Measurements from ENCODE around the gene FOXL2. TPM values are rescaled to one million over a fixed set of nuclear protein-coding genes. Genes with fewer than 3 reads are reported as not detected.

The FOXL2 gene
- polyA plus RNA-seq, 2 of the 4 experiments (the other 2 are of a cell fraction) = 1.2 to 3.1 TPM

DNA sequence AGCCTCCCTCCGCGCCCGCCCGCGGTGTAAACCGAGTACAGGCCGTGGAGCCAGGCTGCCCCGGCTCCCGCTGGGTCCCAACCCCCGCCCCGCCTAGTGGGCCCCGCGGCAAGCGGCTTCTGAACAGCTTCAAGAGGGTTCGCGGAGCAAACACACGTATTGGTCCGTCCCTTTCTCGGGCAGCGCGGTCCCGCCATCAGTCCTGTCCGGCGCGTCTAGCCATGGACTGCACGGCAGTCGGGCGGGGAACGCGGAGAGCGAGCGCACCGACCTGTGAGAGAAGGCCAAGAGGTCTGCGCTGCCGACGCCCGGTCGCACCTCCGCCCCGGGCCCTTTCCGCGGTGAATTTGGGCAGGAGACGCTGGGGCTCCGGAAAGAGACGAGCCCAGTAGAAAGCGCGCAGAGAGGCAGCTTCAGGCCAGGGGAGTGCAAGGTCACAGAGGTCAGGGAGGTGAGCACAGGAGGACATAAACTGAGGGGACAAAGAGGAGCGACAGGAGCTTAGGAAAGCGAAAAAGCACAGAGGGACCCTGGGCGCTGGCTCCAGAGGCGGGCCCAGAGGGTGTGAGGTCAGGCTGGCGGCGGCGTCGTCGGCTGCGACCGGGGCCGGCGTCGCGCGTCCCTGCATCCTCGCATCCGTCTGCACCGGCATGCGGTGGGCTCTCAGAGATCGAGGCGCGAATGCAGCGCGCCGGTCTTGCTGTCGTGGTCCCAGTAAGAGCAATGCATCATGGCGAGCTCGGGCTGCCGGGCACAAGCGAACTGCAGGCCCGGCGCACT lies 1.8 kb downstream of the FOXL2 start:
- CTCF ChIA-PET = interaction anchor here (0.7 to 2.1 kb wide), 6 partner anchors 9 to 384 kb away, joined by 3 to 15 read pairs (median 3); no protein-coding TSS in a partner anchor

DNA sequence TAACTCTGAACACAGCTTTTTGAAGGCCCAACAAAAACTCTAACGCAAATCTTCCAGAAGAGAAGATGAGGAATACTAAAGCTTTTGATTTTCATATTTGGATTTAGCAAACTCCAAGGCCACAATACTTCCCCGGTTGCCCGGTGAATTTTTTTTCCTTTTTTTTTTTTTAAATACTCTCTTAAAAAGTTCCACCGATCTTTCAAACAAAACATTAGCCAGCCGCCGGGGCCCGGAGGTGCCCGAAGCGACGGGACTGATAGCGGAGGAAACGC lies 2.3 kb downstream of the FOXL2 start:
- TF ChIP-seq FOXS1 (CRISPR knock-in tag; IDR thresholded peaks at IDR 0.05) (no peak), SMC3 (IDR thresholded peaks at IDR 0.05) (no peak), RAD21 (conservative IDR thresholded peaks at IDR 0.05 in 1 of 2, IDR thresholded peaks at IDR 0.05 in 1 of 2) (no peak), POLR2AphosphoS2 (conservative IDR thresholded peaks at IDR 0.05; ENCODE audit: low read length) (no peak), POLR2A (IDR thresholded peaks at IDR 0.05; ENCODE audit: low read length) (no peak), CHD4 (IDR thresholded peaks at IDR 0.05; ENCODE audit: borderline replicate concordance) (no peak)
- TF ChIP-seq, protein P1, sequence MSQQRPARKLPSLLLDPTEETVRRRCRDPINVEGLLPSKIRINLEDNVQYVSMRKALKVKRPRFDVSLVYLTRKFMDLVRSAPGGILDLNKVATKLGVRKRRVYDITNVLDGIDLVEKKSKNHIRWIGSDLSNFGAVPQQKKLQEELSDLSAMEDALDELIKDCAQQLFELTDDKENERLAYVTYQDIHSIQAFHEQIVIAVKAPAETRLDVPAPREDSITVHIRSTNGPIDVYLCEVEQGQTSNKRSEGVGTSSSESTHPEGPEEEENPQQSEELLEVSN (IDR thresholded peaks at IDR 0.05; ENCODE audit: borderline replicate concordance, low read depth) = no peak
- TF ChIP-seq, protein P2, sequence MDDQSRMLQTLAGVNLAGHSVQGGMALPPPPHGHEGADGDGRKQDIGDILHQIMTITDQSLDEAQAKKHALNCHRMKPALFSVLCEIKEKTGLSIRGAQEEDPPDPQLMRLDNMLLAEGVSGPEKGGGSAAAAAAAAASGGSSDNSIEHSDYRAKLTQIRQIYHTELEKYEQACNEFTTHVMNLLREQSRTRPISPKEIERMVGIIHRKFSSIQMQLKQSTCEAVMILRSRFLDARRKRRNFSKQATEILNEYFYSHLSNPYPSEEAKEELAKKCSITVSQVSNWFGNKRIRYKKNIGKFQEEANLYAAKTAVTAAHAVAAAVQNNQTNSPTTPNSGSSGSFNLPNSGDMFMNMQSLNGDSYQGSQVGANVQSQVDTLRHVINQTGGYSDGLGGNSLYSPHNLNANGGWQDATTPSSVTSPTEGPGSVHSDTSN (IDR thresholded peaks at IDR 0.05) = no peak
- H3K4me3 ChIP-seq = no peak overlapping the region
- POLR2A ChIA-PET = no interaction called here
- H3K9me3 ChIP-seq = no peaks in the 10 kb centered on the region
- CTCF ChIA-PET = interaction anchor here (0.6 to 2.1 kb wide), 7 partner anchors 8 to 525 kb away, joined by 3 to 15 read pairs (median 3); no protein-coding TSS in a partner anchor
- 93% methylated on average over 12 of the region's 12 CpGs for WGBS (ENCODE audit: missing lambda C conversion rate)
- DNase-seq (ENCODE audit: low read depth in 1 of 2, low spot score in 1 of 2) (no peak), ATAC-seq (no peak), FAIRE-seq (no peak)
- H3K27ac ChIP-seq = no peak overlapping the region
- peaks cover 3% of the 10 kb centered on the region; the same call in 1 of the 3 replicates for H3K4me1 ChIP-seq
- H3K4me2 ChIP-seq = no peak overlapping the region

More for the DNA sequence above, 1.8 kb downstream of the FOXL2 start:
- 96% methylated on average over 60 of the region's 80 CpGs for WGBS (ENCODE audit: missing lambda C conversion rate)
- peak overlapping the region; percentile 63; the same call in 2 of the 3 replicates for H3K4me3 ChIP-seq
- FAIRE-seq = no peak
- peak overlapping the region; percentile 85 for H3K4me2 ChIP-seq
- TF ChIP-seq CEBPB (IDR thresholded peaks at IDR 0.05) (no peak), PHF8 (IDR thresholded peaks at IDR 0.05; ENCODE audit: borderline replicate concordance, low read depth) (no peak), FOXS1 (CRISPR knock-in tag; IDR thresholded peaks at IDR 0.05) (no peak), CBX8 (IDR thresholded peaks at IDR 0.05) (no peak), TP53 (CRISPR knock-in tag; IDR thresholded peaks at IDR 0.05) (no peak), NPAS2 (CRISPR knock-in tag; IDR thresholded peaks at IDR 0.05; ENCODE audit: borderline replicate concordance) (no peak), RCOR1 (IDR thresholded peaks at IDR 0.05; ENCODE audit: low read depth, low read length) (no peak), MAZ (IDR thresholded peaks at IDR 0.05; ENCODE audit: borderline replicate concordance, low read depth, low read length) (no peak), NFE2L2 (conservative IDR thresholded peaks at IDR 0.05; ENCODE audit: low read length) (no peak), CBX2 (IDR thresholded peaks at IDR 0.05; ENCODE audit: borderline replicate concordance, low read depth) (no peak), ESRRA (IDR thresholded peaks at IDR 0.05; ENCODE audit: borderline replicate concordance, low read length) (no peak), MYC (IDR thresholded peaks at IDR 0.05; ENCODE audit: borderline replicate concordance, low read length) (no peak), SREBF2 (IDR thresholded peaks at IDR 0.05) (no peak), KDM1A (IDR thresholded peaks at IDR 0.05; ENCODE audit: low read depth) (no peak)
- TF ChIP-seq, protein P3, sequence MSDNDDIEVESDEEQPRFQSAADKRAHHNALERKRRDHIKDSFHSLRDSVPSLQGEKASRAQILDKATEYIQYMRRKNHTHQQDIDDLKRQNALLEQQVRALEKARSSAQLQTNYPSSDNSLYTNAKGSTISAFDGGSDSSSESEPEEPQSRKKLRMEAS (IDR thresholded peaks at IDR 0.05) = no peak
- TF ChIP-seq, protein P1 (IDR thresholded peaks at IDR 0.05; ENCODE audit: borderline replicate concordance, low read depth) = no peak
- TF ChIP-seq, protein P4, sequence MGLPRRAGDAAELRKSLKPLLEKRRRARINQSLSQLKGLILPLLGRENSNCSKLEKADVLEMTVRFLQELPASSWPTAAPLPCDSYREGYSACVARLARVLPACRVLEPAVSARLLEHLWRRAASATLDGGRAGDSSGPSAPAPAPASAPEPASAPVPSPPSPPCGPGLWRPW (IDR thresholded peaks at IDR 0.05) = no peak
- TF ChIP-seq, protein P5, sequence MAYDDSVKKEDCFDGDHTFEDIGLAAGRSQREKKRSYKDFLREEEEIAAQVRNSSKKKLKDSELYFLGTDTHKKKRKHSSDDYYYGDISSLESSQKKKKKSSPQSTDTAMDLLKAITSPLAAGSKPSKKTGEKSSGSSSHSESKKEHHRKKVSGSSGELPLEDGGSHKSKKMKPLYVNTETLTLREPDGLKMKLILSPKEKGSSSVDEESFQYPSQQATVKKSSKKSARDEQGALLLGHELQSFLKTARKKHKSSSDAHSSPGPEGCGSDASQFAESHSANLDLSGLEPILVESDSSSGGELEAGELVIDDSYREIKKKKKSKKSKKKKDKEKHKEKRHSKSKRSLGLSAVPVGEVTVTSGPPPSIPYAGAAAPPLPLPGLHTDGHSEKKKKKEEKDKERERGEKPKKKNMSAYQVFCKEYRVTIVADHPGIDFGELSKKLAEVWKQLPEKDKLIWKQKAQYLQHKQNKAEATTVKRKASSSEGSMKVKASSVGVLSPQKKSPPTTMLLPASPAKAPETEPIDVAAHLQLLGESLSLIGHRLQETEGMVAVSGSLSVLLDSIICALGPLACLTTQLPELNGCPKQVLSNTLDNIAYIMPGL (CRISPR knock-in tag; IDR thresholded peaks at IDR 0.05; ENCODE audit: borderline replicate concordance) = no peak
- no peak for DNase-seq (ENCODE audit: low read depth in 1 of 2, low spot score in 1 of 2)
- no peak for ATAC-seq
- peaks cover 3% of the 10 kb centered on the region; the same call in 1 of the 3 replicates for H3K4me1 ChIP-seq
- H3K27ac ChIP-seq = peak overlapping the region in 1 of 2 experiments; percentile 89; a peak in 4 of 6 replicates
- POLR2A ChIA-PET = no interaction called here
- no peaks in the 10 kb centered on the region for H3K9me3 ChIP-seq
